ENCODE data around the gene ULK2.

- TF ChIP-seq TAF1 (IDR thresholded peaks at IDR 0.05; ENCODE audit: borderline replicate concordance, insufficient read depth, low read length) (no peak), POLR2AphosphoS5 (IDR thresholded peaks at IDR 0.05; ENCODE audit: low read depth, low read length) (no peak)
Observed at GRCh38 chr17:19752216-19753050, 115.3 kb downstream of the ULK2 start.

Data from PFSK-1 (cell line).